Measurements from ENCODE around the gene DLG1. TPM values are rescaled to one million over a fixed set of nuclear protein-coding genes. Genes with fewer than 3 reads are reported as not detected.
"Not testable (repeated sequence)": the region's sequence is repeated elsewhere in the genome, so short reads cannot be mapped to it uniquely, and the experiment has no call there.

Gene DLG1
- total RNA-seq, 1 experiment from 2014 or later, result 127 TPM

DNA sequence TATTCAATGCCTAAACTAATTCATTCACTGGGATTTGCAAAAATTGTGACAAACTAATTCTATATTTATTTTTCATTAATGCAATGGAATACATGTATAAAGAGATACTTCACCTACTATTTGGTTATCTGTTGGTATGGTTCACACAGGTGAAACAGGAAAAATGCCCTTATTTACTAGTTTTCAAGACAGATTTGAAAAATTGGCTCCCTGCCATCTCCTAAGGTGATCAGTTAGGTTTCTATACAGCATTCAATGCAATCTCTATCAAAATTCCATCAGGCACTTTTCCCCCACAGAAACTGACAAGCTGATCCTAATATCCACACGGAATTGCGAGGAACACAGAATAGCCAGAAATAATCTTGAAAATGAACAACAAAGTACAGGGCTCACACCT lies 101.1 kb downstream of the DLG1 start:
- TF ChIP-seq, protein P1, sequence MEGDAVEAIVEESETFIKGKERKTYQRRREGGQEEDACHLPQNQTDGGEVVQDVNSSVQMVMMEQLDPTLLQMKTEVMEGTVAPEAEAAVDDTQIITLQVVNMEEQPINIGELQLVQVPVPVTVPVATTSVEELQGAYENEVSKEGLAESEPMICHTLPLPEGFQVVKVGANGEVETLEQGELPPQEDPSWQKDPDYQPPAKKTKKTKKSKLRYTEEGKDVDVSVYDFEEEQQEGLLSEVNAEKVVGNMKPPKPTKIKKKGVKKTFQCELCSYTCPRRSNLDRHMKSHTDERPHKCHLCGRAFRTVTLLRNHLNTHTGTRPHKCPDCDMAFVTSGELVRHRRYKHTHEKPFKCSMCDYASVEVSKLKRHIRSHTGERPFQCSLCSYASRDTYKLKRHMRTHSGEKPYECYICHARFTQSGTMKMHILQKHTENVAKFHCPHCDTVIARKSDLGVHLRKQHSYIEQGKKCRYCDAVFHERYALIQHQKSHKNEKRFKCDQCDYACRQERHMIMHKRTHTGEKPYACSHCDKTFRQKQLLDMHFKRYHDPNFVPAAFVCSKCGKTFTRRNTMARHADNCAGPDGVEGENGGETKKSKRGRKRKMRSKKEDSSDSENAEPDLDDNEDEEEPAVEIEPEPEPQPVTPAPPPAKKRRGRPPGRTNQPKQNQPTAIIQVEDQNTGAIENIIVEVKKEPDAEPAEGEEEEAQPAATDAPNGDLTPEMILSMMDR (IDR thresholded peaks at IDR 0.05; ENCODE audit: unreplicated experiment), result no peak
- Mint-ChIP-seq H3K27me3 (ENCODE audit: unreplicated experiment) (no peaks in the 10 kb centered on the region), H3K4me1 (ENCODE audit: low read depth, unreplicated experiment) (no peaks in the 10 kb centered on the region), H3K36me3 (ENCODE audit: insufficient read depth, unreplicated experiment) (no peaks in the 10 kb centered on the region), H3K9me3 (ENCODE audit: low read depth, unreplicated experiment) (no peaks in the 10 kb centered on the region), H3K27ac (ENCODE audit: unreplicated experiment) (no peak overlapping the region), H3K4me3 (ENCODE audit: low read depth, unreplicated experiment) (no peak overlapping the region)
- CTCF ChIA-PET, result no interaction called here
- BruUV-seq (replicated peaks), result no TSS peak
- no peak for DNase-seq
- intact Hi-C loops (cut with micrococcal nuclease; ENCODE audit: unreplicated experiment), result no loop called here

DNA sequence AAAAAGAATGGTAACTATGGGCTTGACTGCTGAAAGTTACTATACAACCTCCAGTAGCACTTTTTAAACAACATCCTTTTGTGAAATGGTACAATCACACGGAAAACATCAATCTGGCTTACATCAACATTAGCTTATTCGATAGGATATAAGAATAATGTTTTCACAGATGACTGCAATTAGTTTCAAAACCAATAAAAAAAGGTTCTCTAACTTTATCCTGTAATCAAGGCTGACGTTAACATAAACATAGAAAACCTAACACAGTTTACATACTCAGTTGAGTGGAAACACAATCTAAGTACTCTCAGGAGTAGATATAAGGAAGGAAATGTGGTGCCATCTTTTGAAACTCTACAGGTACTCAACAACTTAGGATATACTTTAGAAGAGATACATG lies 102.2 kb downstream of the DLG1 start:
- Mint-ChIP-seq H3K36me3 (ENCODE audit: insufficient read depth, unreplicated experiment) (no peaks in the 10 kb centered on the region), H3K9me3 (ENCODE audit: low read depth, unreplicated experiment) (no peaks in the 10 kb centered on the region), H3K27ac (ENCODE audit: unreplicated experiment) (no peak overlapping the region), H3K4me1 (ENCODE audit: low read depth, unreplicated experiment) (no peaks in the 10 kb centered on the region), H3K27me3 (ENCODE audit: unreplicated experiment) (no peaks in the 10 kb centered on the region), H3K4me3 (ENCODE audit: low read depth, unreplicated experiment) (no peak overlapping the region)
- TF ChIP-seq, protein P1 (IDR thresholded peaks at IDR 0.05; ENCODE audit: unreplicated experiment), result no peak
- DNase-seq, result no peak
- CTCF ChIA-PET, result interaction anchor here (0.7 kb wide), 1 partner anchor 32 kb away, joined by 7 read pairs; no protein-coding TSS in a partner anchor
- intact Hi-C loops (cut with micrococcal nuclease; ENCODE audit: unreplicated experiment), result no loop called here
- BruUV-seq (replicated peaks), result no TSS peak

DNA sequence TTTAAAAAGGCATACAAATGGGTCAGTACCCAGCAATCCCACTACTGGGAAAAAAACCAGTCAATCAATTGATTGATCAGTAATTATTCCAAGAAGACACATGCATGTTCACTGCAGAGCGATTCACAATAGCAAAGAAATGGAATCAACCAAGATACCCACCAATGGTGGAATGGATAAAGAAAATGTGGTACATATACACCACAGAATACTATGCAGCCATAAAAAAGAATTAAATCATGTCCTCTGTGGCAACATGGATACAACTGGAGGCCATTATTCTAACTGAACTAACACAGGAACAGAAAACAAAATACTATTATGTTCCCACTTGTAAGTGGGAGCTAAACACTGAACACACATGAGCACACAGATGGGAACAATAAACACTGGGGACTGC lies 103.1 kb downstream of the DLG1 start:
- H3K9me3 Mint-ChIP-seq (ENCODE audit: low read depth, unreplicated experiment), result no peaks in the 10 kb centered on the region
- no peaks in the 10 kb centered on the region for H3K36me3 Mint-ChIP-seq (ENCODE audit: insufficient read depth, unreplicated experiment)
- H3K27ac Mint-ChIP-seq (ENCODE audit: unreplicated experiment), result no peak overlapping the region
- no peaks in the 10 kb centered on the region for H3K27me3 Mint-ChIP-seq (ENCODE audit: unreplicated experiment)
- DNase-seq, result no peak
- intact Hi-C loops (cut with micrococcal nuclease; ENCODE audit: unreplicated experiment), result no loop called here
- no peak overlapping the region for H3K4me3 Mint-ChIP-seq (ENCODE audit: low read depth, unreplicated experiment)
- BruUV-seq (replicated peaks), result no TSS peak
- CTCF ChIA-PET, result no interaction called here
- TF ChIP-seq, protein P1 (IDR thresholded peaks at IDR 0.05; ENCODE audit: unreplicated experiment), result no peak
- no peaks in the 10 kb centered on the region for H3K4me1 Mint-ChIP-seq (ENCODE audit: low read depth, unreplicated experiment)

DNA sequence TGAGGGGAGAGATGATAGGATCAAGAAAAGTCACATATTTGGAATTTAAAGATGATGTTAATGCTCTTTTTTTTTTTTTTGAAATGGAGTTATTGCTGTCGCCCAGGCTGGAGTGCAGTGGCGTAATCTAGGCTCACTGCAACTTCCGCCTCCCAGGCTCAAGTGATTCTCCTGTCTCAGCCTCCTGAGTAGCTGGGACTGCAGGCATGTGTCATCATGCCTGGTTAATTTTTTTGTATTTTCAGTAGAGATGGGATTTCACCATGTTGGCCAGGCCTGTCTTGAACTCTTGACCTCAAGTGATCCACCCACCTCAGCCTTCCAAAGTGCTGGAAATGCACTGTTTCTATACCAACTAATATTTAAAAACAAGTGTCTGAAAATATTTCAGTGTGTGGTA lies 104.7 kb downstream of the DLG1 start:
- not testable (repeated sequence) for BruUV-seq (replicated peaks)

DNA sequence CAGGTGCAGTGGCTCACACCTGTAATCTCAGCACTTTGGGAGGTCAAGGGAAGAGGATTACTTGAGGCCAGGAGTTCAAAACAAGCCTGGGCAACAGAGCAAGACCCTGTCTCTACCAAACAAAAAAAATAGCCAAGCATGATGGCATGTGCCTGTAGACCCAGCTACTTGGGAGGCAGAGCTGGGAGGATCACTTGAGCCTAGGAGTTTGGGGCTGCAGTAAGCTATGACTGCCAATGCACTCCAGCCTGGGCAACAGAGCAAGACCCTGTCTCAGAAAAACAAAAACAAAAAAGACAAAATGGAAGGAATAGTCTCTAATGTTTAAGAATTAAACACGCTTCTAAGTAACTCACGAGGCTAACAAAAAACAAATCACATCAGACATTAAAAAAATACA lies 106.5 kb downstream of the DLG1 start:
- Mint-ChIP-seq H3K4me3 (ENCODE audit: low read depth, unreplicated experiment) (no peak overlapping the region), H3K27ac (ENCODE audit: unreplicated experiment) (no peak overlapping the region), H3K36me3 (ENCODE audit: insufficient read depth, unreplicated experiment) (no peaks in the 10 kb centered on the region), H3K4me1 (ENCODE audit: low read depth, unreplicated experiment) (peaks cover 25% of the 10 kb centered on the region), H3K9me3 (ENCODE audit: low read depth, unreplicated experiment) (no peaks in the 10 kb centered on the region), H3K27me3 (ENCODE audit: unreplicated experiment) (no peaks in the 10 kb centered on the region)
- intact Hi-C loops (cut with micrococcal nuclease; ENCODE audit: unreplicated experiment), result no loop called here
- no TSS peak for BruUV-seq (replicated peaks)
- TF ChIP-seq, protein P1 (IDR thresholded peaks at IDR 0.05; ENCODE audit: unreplicated experiment), result no peak
- no peak for DNase-seq
- CTCF ChIA-PET, result no interaction called here

More for the DNA sequence above, 104.7 kb downstream of the DLG1 start:
- intact Hi-C loops (cut with micrococcal nuclease; ENCODE audit: unreplicated experiment); H3K27me3 Mint-ChIP-seq (ENCODE audit: unreplicated experiment); H3K4me3 Mint-ChIP-seq (ENCODE audit: low read depth, unreplicated experiment); H3K27ac Mint-ChIP-seq (ENCODE audit: unreplicated experiment); H3K9me3 Mint-ChIP-seq (ENCODE audit: low read depth, unreplicated experiment); CTCF ChIA-PET; DNase-seq; H3K36me3 Mint-ChIP-seq (ENCODE audit: insufficient read depth, unreplicated experiment): not testable (repeated sequence)
- peaks cover 12% of the 10 kb centered on the region for H3K4me1 Mint-ChIP-seq (ENCODE audit: low read depth, unreplicated experiment)

Measured in Calu3 (cell line).